Right lobe of liver (tissue), 6 donors: ENCODE results near the gene CFAP157. TPM values are rescaled to one million over a fixed set of nuclear protein-coding genes. Genes with fewer than 3 reads are reported as not detected.

Experiments used
- ATAC-seq, 4 donors: fragments of 200-7000 bp; cut with Tn5 transposase; one replicate each; pipeline ENCODE4 v1.9.1; 2020; ENCODE audit warnings: mild to moderate bottlenecking in 4 of 4, moderate library complexity in 4 of 4
- DNase-seq, 3 donors: peaks; one replicate each; pipeline ENCODE4 v3.0.0-alpha.2; 2020
- H3K27ac ChIP-seq, 3 donors: fragments of 200-600 bp; one replicate each; pipeline ENCODE4 v1.8.0; 2022
- H3K27me3 ChIP-seq, 2 donors: fragments of 200-600 bp; one replicate each; pipeline ENCODE4 v1.8.0; 2022
- H3K36me3 ChIP-seq, 4 donors: fragments of 200-600 bp; sonication (generic) in 1 of 4; one replicate each; pipeline versions ENCODE4 v1.5.1 to v1.8.0; 2017 to 2022; ENCODE audit warnings: control low read depth in 1 of 4
- H3K4me1 ChIP-seq, 4 donors: fragments of 200-600 bp; sonication (generic) in 1 of 4; one replicate each; pipeline versions ENCODE4 v1.5.1 to v1.8.0; 2017 to 2022; ENCODE audit warnings: control low read depth in 1 of 4
- H3K4me3 ChIP-seq, 3 donors: fragments of 200-600 bp; one replicate each; pipeline ENCODE4 v1.8.0; 2022
- H3K9me3 ChIP-seq, 4 donors: fragments of 200-600 bp; sonication (generic) in 1 of 4; one replicate each; pipeline versions ENCODE4 v1.5.1 to v1.8.0; 2017 to 2022; ENCODE audit warnings: control low read depth in 1 of 4
- CTCF ChIP-seq, 4 donors: fragments of 200-600 bp in 3 of 4; fragments of 450-650 bp in 1 of 4; IDR thresholded peaks; one replicate each; pipeline versions ENCODE4 v1.5.1 to v1.8.0; 2016 to 2022; ENCODE audit warnings: antibody characterized with exemption in 4 of 4, mild to moderate bottlenecking in 2 of 4
- POLR2A ChIP-seq: fragments of 450-650 bp; IDR thresholded peaks from one replicate; pipeline ENCODE4 v1.6.1; 2017; ENCODE audit warnings: antibody characterized with exemption, mild to moderate bottlenecking
- WGBS: methylation state at CpG from one replicate; pipeline ENCODE4 v1.1.6; 2018; ENCODE audit warnings: low coverage, low lambda C conversion rate; ENCODE audit not compliant: insufficient coverage; ENCODE audit errors: missing lambda C conversion rate; 5-methylcytosine and 5-hydroxymethylcytosine counted together
- intact Hi-C, 2 donors: fragments of 100-400 bp; cut with DNase I; formaldehyde crosslinking; loops; one replicate each; pipeline versions ENCODE4 v1.11.2 to v1.14.1; 2022
- total RNA-seq, 6 experiments: library from RNA; depleted of rRNA in 2 of 6; stranded (reverse); fragments of >200 nt in 2 of 6; fragmentation: NEBNext Ultra II Directional in 3 of 6; extraction: Animal tissue kit (Norgen Biotek cat#: 25700) in 3 of 6; gene quantifications; one replicate each; pipeline versions ENCODE4 v1.1.0 to v1.2.4, GENCODE V29; 2016 to 2023
- donor health status: DM: no; HTN: yes; CAD: no.
- donor health status: DM: no; HTN: no; CAD: no.
- donor health status: DM: no; HTN: no; CAD: no.
- donor health status: DM: no; HTN: yes; CAD: no.
- donor health status: DM: no; HTN: yes; CAD: no.

The CFAP157 gene
- total RNA-seq, 6 experiments from 2014 or later, result 0.10 TPM; not detected in 5

- no peaks in the 10 kb centered on the region for H3K4me1 ChIP-seq
- no peaks in the 10 kb centered on the region for H3K27me3 ChIP-seq
- no peak overlapping the region for H3K4me3 ChIP-seq
- H3K36me3 ChIP-seq, result no peaks in the 10 kb centered on the region
- TF ChIP-seq CTCF (IDR thresholded peaks at IDR 0.05), result no peak
- no peak for TF ChIP-seq POLR2A
- H3K27ac ChIP-seq, result no peak overlapping the region
- intact Hi-C loops, result no loop called here
- no peak for ATAC-seq
- H3K9me3 ChIP-seq, result no peaks in the 10 kb centered on the region
- WGBS, result 40% methylated on average over 1 of the region's 5 CpGs
- DNase-seq, result no peak
Measured at GRCh38 chr9:127761491-127761956, 54.7 kb downstream of the CFAP157 start.

GRCh38 chr9:127762111-127762676 lies 55.4 kb downstream of the CFAP157 start:
- 39% methylated on average over 7 of the region's 16 CpGs for WGBS
- intact Hi-C loops, result no loop called here
- Histone ChIP-seq H3K4me3 (no peak overlapping the region), H3K27ac (peak overlapping the region in 1 of 3 donors; percentile 23), H3K36me3 (no peaks in the 10 kb centered on the region), H3K27me3 (no peaks in the 10 kb centered on the region), H3K9me3 (no peaks in the 10 kb centered on the region), H3K4me1 (no peaks in the 10 kb centered on the region)
- DNase-seq (peak; percentile 54 to 61 (median 60)), ATAC-seq (peak; percentile 67 to 70 (median 69))
- TF ChIP-seq CTCF (IDR thresholded peaks at IDR 0.05) (no peak), POLR2A (no peak)

- no peaks in the 10 kb centered on the region for H3K36me3 ChIP-seq
- ATAC-seq, result peak; percentile 66 to 76 (median 68)
- no peaks in the 10 kb centered on the region for H3K9me3 ChIP-seq
- no peak overlapping the region for H3K4me3 ChIP-seq
- H3K27ac ChIP-seq, result no peak overlapping the region
- peak; percentile 55 to 60 (median 59) for DNase-seq
- H3K4me1 ChIP-seq, result no peaks in the 10 kb centered on the region
- TF ChIP-seq POLR2A, result no peak
- peak; percentile 27 to 43 (median 38) for TF ChIP-seq CTCF (IDR thresholded peaks at IDR 0.05)
- WGBS, result 44% methylated on average over 6 of the region's 7 CpGs
- intact Hi-C loops, result no loop called here
- no peaks in the 10 kb centered on the region for H3K27me3 ChIP-seq
Measured at GRCh38 chr9:127763918-127764384, 57.2 kb downstream of the CFAP157 start.

- Histone ChIP-seq H3K36me3 (no peaks in the 10 kb centered on the region), H3K27ac (no peak overlapping the region), H3K4me1 (no peaks in the 10 kb centered on the region), H3K9me3 (no peaks in the 10 kb centered on the region), H3K27me3 (no peaks in the 10 kb centered on the region), H3K4me3 (no peak overlapping the region)
- WGBS, result 74% methylated on average over 1 of the region's 1 CpG
- intact Hi-C loops, result no loop called here
- TF ChIP-seq CTCF (IDR thresholded peaks at IDR 0.05) (no peak), POLR2A (no peak)
- no peak for ATAC-seq
- DNase-seq, result no peak
Measured at GRCh38 chr9:127765418-127765817, 58.6 kb downstream of the CFAP157 start.

Other genes with a start within 250 kb of the CFAP157 start
- gene STXBP1, start 94.7 kb upstream of the CFAP157 start, total RNA-seq, result 10 to 100 TPM in 1 of 6 experiments, 1 to 10 TPM in 5; 1.8 to 13.5 (median 4.1) TPM
- 10 to 100 TPM in 2 of 6 experiments, 1 to 10 TPM in 4; 4.8 to 21.2 (median 6.8) TPM for gene PTRH1, start 8.7 kb downstream of the CFAP157 start, total RNA-seq
- gene TTC16, start 9.1 kb downstream of the CFAP157 start, total RNA-seq, result under 1 TPM in 2 of 6 experiments, not detected in 4; 0.05 to 0.12 TPM
- 10 to 100 TPM in 2 of 6 experiments, 1 to 10 TPM in 4; 6.1 to 15.3 (median 7.7) TPM for gene TOR2A, start 28.3 kb downstream of the CFAP157 start, total RNA-seq
- gene SH2D3C, start 71.7 kb downstream of the CFAP157 start, total RNA-seq, result 1 to 10 TPM; 1.7 to 5.6 (median 2.7) TPM
- gene CDK9, start 79.0 kb downstream of the CFAP157 start, total RNA-seq, result 100 to 1,000 TPM in 1 of 6 experiments, 10 to 100 TPM in 5; 49.4 to 107 (median 54.5) TPM
- gene FPGS, start 95.9 kb downstream of the CFAP157 start, total RNA-seq, result 10 to 100 TPM; 44.3 to 68.5 (median 56.9) TPM
- 10 to 100 TPM; 27.4 to 90.1 (median 54.1) TPM for gene ENG, start 147.7 kb downstream of the CFAP157 start, total RNA-seq
- 10 to 100 TPM; 31.4 to 78.6 (median 51.7) TPM for gene AK1, start 170.7 kb downstream of the CFAP157 start, total RNA-seq
- 10 to 100 TPM; 22.5 to 40.3 (median 29.8) TPM for gene ST6GALNAC6, start 192.6 kb downstream of the CFAP157 start, total RNA-seq
- 10 to 100 TPM in 3 of 6 experiments, 1 to 10 TPM in 3; 3.2 to 23.8 (median 11.2) TPM for gene ST6GALNAC4, start 210.1 kb downstream of the CFAP157 start, total RNA-seq
- under 1 TPM in 3 of 6 experiments, not detected in 3; 0.58 to 0.81 (median 0.70) TPM for gene PIP5KL1, start 223.8 kb downstream of the CFAP157 start, total RNA-seq
- gene DPM2, start 230.9 kb downstream of the CFAP157 start, total RNA-seq, result 10 to 100 TPM; 10.6 to 19.1 (median 13.9) TPM